ENCODE results near the gene SEPTIN8. TPM values are rescaled to one million over a fixed set of nuclear protein-coding genes. Genes with fewer than 3 reads are reported as not detected.

The SEPTIN8 gene
- total and polyA plus RNA-seq, 2 of the 8 experiments (the other 6 are each of a cell fraction or from before 2014, with no cell fraction given) = 21.2 to 33.0 TPM

GRCh38 chr5:132819468-132819867 lies 42.4 kb upstream of the SEPTIN8 start:
- Histone ChIP-seq H3K27ac (ENCODE audit: low read depth, low read length) (no peak overlapping the region), H2BK12ac (ENCODE audit: low read depth, low read length) (no peak overlapping the region), H3K14ac (ENCODE audit: insufficient read length) (no peak overlapping the region), H3K23me2 (ENCODE audit: low read depth, low read length) (peaks cover 6% of the 10 kb centered on the region; the same call in 1 of the 2 replicates), H3K4me3 (ENCODE audit: extremely low read depth in 1 of 4, insufficient read depth in 2 of 4, low read depth in 3 of 4, low read length in 4 of 4) (no peak overlapping the region), H2BK5ac (ENCODE audit: low read depth, low read length) (no peak overlapping the region), H4K5ac (ENCODE audit: insufficient read length, low read depth, low read length) (no peak overlapping the region), H2BK120ac (replicated peaks; ENCODE audit: low read depth, low read length) (no peak overlapping the region), H2AK5ac (ENCODE audit: low read depth, low read length) (no peak overlapping the region), H3K4ac (replicated peaks; ENCODE audit: insufficient read length, low read depth, low read length) (no peak overlapping the region), H3K23ac (ENCODE audit: insufficient read length) (no peak overlapping the region), H3K4me2 (ENCODE audit: insufficient read depth in 1 of 2, low read depth in 2 of 2, low read length in 2 of 2) (no peak overlapping the region), H3K4me1 (replicated peaks in 1 of 4; ENCODE audit: control insufficient read depth in 3 of 4, insufficient read depth in 4 of 4, low read length in 3 of 4) (peaks cover 0 to 9% (median 5%) of the 10 kb centered on the region in 4 experiments; a peak in 6 of 7 replicates), H2AFZ (ENCODE audit: low read length) (no peak overlapping the region), H3K27me3 (replicated peaks in 1 of 4; ENCODE audit: control insufficient read depth in 3 of 4, extremely low read depth in 1 of 4, insufficient read depth in 3 of 4, low read length in 3 of 4) (peaks cover 10 to 32% (median 27%) of the 10 kb centered on the region in 4 experiments), H3K79me1 (ENCODE audit: low read depth, low read length) (no peaks in the 10 kb centered on the region), H3K56ac (replicated peaks; ENCODE audit: insufficient read length, low read depth, low read length) (no peak overlapping the region), H4K20me1 (replicated peaks in 1 of 2; ENCODE audit: control insufficient read depth in 1 of 2, insufficient read depth in 2 of 2, low read length in 2 of 2) (peaks cover 0 to 5% of the 10 kb centered on the region in 2 experiments), H3K9ac (replicated peaks in 1 of 4; ENCODE audit: extremely low read depth in 1 of 4, low read depth in 3 of 4, low read length in 3 of 4) (no peak overlapping the region), H2BK20ac (ENCODE audit: low read length) (no peak overlapping the region), H4K8ac (ENCODE audit: extremely low read depth, insufficient read depth, low read length) (no peak overlapping the region), H2BK15ac (ENCODE audit: low read length) (no peak overlapping the region), H3K18ac (ENCODE audit: extremely low read depth, low read length) (no peak overlapping the region), H3K9me3 (ENCODE audit: insufficient read depth in 2 of 2, low read depth in 1 of 2, low read length in 1 of 2) (peaks cover 0 to 9% of the 10 kb centered on the region in 2 experiments; a peak in 2 of 4 replicates), H4K91ac (replicated peaks; ENCODE audit: insufficient read length, low read length) (no peak overlapping the region), H3K36me3 (ENCODE audit: control insufficient read depth in 2 of 4, insufficient read depth in 4 of 4, low read length in 3 of 4) (peaks cover 0 to 4% (median 0%) of the 10 kb centered on the region in 4 experiments; a peak in 1 of 8 replicates), H3K79me2 (ENCODE audit: control insufficient read depth in 1 of 2, insufficient read depth in 2 of 2, low read length in 2 of 2) (no peaks in the 10 kb centered on the region)
- no peak for TF ChIP-seq USF2 (IDR thresholded peaks at IDR 0.05; ENCODE audit: low read length)
- TF ChIP-seq HDAC6 (IDR thresholded peaks at IDR 0.05; ENCODE audit: low read depth, low read length) = no peak
- no peak for TF ChIP-seq YY1 (IDR thresholded peaks at IDR 0.05; ENCODE audit: low read depth, low read length)
- FAIRE-seq = no peak
- no peak for DNase-seq (ENCODE audit: low read depth in 1 of 2, low spot score in 2 of 2)
- 80% methylated on average over 26 of the region's 26 CpGs; no CpG with 5 or more reads in 1 of the 2 experiments for WGBS, 2 experiments (ENCODE audit: extremely low coverage in 1 of 2, insufficient coverage in 1 of 2, insufficient read length in 1 of 2, insufficient replicate concordance in 2 of 2, low coverage in 1 of 2, low lambda C conversion rate in 2 of 2, missing lambda C conversion rate in 1 of 2)
- POLR2A ChIA-PET (ENCODE audit: partially characterized antibody) = interaction anchor here (0.8 kb wide), 1 partner anchor 9 kb away, joined by 3 read pairs; no protein-coding TSS in a partner anchor
- CTCF ChIA-PET (ENCODE audit: partially characterized antibody) = interaction anchor here (0.7 to 25.6 kb wide), 28 partner anchors 11 to 433 kb away, joined by 3 to 465 read pairs (median 4); partner anchors contain the start of genes CCNI2, GDF9, IL13 and LEAP2

Measured in H1 (cell line).